Keratinocyte (primary cell): ENCODE results near the gene KIF18B.

ENCODE experiments used
- EZH2 ChIP-seq: IDR thresholded peaks from one replicate; pipeline ENCODE4 v1.6.1; 2012; ENCODE audit warnings: inconsistent platforms, mild to moderate bottlenecking, low read length, moderate library complexity
- TF ChIP-seq, protein P1 (sequence below), 3 experiments: IDR thresholded peaks in 1 of 3; conservative IDR thresholded peaks in 1 of 3; optimal IDR thresholded peaks in 1 of 3; 2 replicates in 2 of 3; 3 replicates in 1 of 3; pipeline versions ENCODE3 to v1.5.1; 2011; ENCODE audit warnings: low read length in 3 of 3, mild to moderate bottlenecking in 3 of 3, moderate library complexity in 2 of 3, control low read depth in 1 of 3, inconsistent platforms in 1 of 3; ENCODE audit not compliant: insufficient read depth in 2 of 3; ENCODE audit errors: extremely low read depth in 1 of 3

- TF ChIP-seq, protein P1, sequence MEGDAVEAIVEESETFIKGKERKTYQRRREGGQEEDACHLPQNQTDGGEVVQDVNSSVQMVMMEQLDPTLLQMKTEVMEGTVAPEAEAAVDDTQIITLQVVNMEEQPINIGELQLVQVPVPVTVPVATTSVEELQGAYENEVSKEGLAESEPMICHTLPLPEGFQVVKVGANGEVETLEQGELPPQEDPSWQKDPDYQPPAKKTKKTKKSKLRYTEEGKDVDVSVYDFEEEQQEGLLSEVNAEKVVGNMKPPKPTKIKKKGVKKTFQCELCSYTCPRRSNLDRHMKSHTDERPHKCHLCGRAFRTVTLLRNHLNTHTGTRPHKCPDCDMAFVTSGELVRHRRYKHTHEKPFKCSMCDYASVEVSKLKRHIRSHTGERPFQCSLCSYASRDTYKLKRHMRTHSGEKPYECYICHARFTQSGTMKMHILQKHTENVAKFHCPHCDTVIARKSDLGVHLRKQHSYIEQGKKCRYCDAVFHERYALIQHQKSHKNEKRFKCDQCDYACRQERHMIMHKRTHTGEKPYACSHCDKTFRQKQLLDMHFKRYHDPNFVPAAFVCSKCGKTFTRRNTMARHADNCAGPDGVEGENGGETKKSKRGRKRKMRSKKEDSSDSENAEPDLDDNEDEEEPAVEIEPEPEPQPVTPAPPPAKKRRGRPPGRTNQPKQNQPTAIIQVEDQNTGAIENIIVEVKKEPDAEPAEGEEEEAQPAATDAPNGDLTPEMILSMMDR (optimal IDR thresholded peaks at IDR 0.05 in 1 of 3, IDR thresholded peaks at IDR 0.05 in 1 of 3, conservative IDR thresholded peaks at IDR 0.05 in 1 of 3; ENCODE audit: extremely low read depth in 1 of 3, insufficient read depth in 2 of 3, low read length in 3 of 3): no peak
- no peak for TF ChIP-seq EZH2
Measured at GRCh38 chr17:44931376-44931775, 16.2 kb downstream of the KIF18B start.
